Measurements from ENCODE around the gene XXYLT1.

XXYLT1 gene

GRCh38 chr3:195140816-195141793 lies 129.9 kb downstream of the XXYLT1 start:
- Histone ChIP-seq H3K27me3 (replicated peaks; ENCODE audit: control insufficient read depth, insufficient read depth, low read length) (no peaks in the 10 kb centered on the region), H3K4me3 (replicated peaks; ENCODE audit: low read depth, low read length) (no peak overlapping the region), H3K36me3 (ENCODE audit: control insufficient read depth, insufficient read depth, low read length) (no peaks in the 10 kb centered on the region)
- no peak for DNase-seq (ENCODE audit: extremely low read depth, insufficient read length)
- TF ChIP-seq CTCF (IDR thresholded peaks at IDR 0.05; ENCODE audit: insufficient read depth, low read length, poor library complexity, severe bottlenecking): no peak

GRCh38 chr3:195140410-195140809 lies 130.5 kb downstream of the XXYLT1 start:
- Histone ChIP-seq H3K27me3 (replicated peaks; ENCODE audit: control insufficient read depth, insufficient read depth, low read length) (no peaks in the 10 kb centered on the region), H3K4me3 (replicated peaks; ENCODE audit: low read depth, low read length) (no peak overlapping the region), H3K36me3 (ENCODE audit: control insufficient read depth, insufficient read depth, low read length) (no peaks in the 10 kb centered on the region)
- no peak for DNase-seq (ENCODE audit: extremely low read depth, insufficient read length)
- TF ChIP-seq CTCF (IDR thresholded peaks at IDR 0.05; ENCODE audit: insufficient read depth, low read length, poor library complexity, severe bottlenecking): no peak

- no peaks in the 10 kb centered on the region for H3K36me3 ChIP-seq (ENCODE audit: control insufficient read depth, insufficient read depth, low read length)
- H3K4me3 ChIP-seq (replicated peaks; ENCODE audit: low read depth, low read length): no peak overlapping the region
- DNase-seq (ENCODE audit: extremely low read depth, insufficient read length): no peak
These were observed 131.1 kb downstream of the XXYLT1 start for GRCh38 chr3:195139876-195140240.

GRCh38 chr3:195139091-195139875 lies 131.7 kb downstream of the XXYLT1 start:
- H3K36me3 ChIP-seq (ENCODE audit: control insufficient read depth, insufficient read depth, low read length): no peaks in the 10 kb centered on the region
- TF ChIP-seq CTCF (IDR thresholded peaks at IDR 0.05; ENCODE audit: insufficient read depth, low read length, poor library complexity, severe bottlenecking): no peak
- DNase-seq (ENCODE audit: extremely low read depth, insufficient read length): no peak
- no peak overlapping the region for H3K4me3 ChIP-seq (replicated peaks; ENCODE audit: low read depth, low read length)
- H3K27me3 ChIP-seq (replicated peaks; ENCODE audit: control insufficient read depth, insufficient read depth, low read length): no peaks in the 10 kb centered on the region

More at GRCh38 chr3:195139876-195140240, 131.1 kb downstream of the XXYLT1 start:
- TF ChIP-seq CTCF (IDR thresholded peaks at IDR 0.05; ENCODE audit: insufficient read depth, low read length, poor library complexity, severe bottlenecking): no peak
- H3K27me3 ChIP-seq (replicated peaks; ENCODE audit: control insufficient read depth, insufficient read depth, low read length): no peaks in the 10 kb centered on the region

- no peaks in the 10 kb centered on the region for H3K27me3 ChIP-seq (replicated peaks; ENCODE audit: control insufficient read depth, insufficient read depth, low read length)
- no peak overlapping the region for H3K4me3 ChIP-seq (replicated peaks; ENCODE audit: low read depth, low read length)
- no peaks in the 10 kb centered on the region for H3K36me3 ChIP-seq (ENCODE audit: control insufficient read depth, insufficient read depth, low read length)
- no peak for TF ChIP-seq CTCF (IDR thresholded peaks at IDR 0.05; ENCODE audit: insufficient read depth, low read length, poor library complexity, severe bottlenecking)
- no peak for DNase-seq (ENCODE audit: extremely low read depth, insufficient read length)
These were observed 133.0 kb downstream of the XXYLT1 start for GRCh38 chr3:195137638-195138588.
